Endothelial cell of umbilical vein (primary cell): ENCODE results near the gene DIPK1C.

Experiments used
- MAX ChIP-seq: IDR thresholded peaks from 2 replicates; pipeline ENCODE4 v1.6.1; 2011; ENCODE audit not compliant: insufficient read depth, insufficient read length
- POLR2A ChIP-seq: IDR thresholded peaks from 2 replicates; pipeline ENCODE4 v1.6.1; 2012; ENCODE audit warnings: low read depth, mild to moderate bottlenecking, control low read depth, low read length
- POLR2AphosphoS5 ChIP-seq: IDR thresholded peaks from 2 replicates; pipeline ENCODE4 v1.6.1; 2012; ENCODE audit warnings: low read depth, mild to moderate bottlenecking, control low read depth, low read length, moderate library complexity; ENCODE audit not compliant: insufficient read depth

GRCh38 chr18:74438091-74438490 lies 19.0 kb downstream of the DIPK1C start:
- TF ChIP-seq POLR2AphosphoS5 (no peak), POLR2A (no peak), MAX (no peak)
